PC-3 (cell line): ENCODE data around the gene CUZD1. TPM values are rescaled to one million over a fixed set of nuclear protein-coding genes. Genes with fewer than 3 reads are reported as not detected.

Experiments
- ATAC-seq: fragments of 200-7000 bp; cut with Tn5 transposase; 2 replicates; pipeline ENCODE4 v1.9.1; 2020; ENCODE audit warnings: mild to moderate bottlenecking, moderate library complexity
- BruUV-seq: library from RNA; stranded (reverse); fragments of 400-500 nt; replicated peaks from 2 replicates; lab custom pipeline; 2021; lab: Mats Ljungman, UMichigan
- CTCF ChIA-PET: fragments of 300-600 bp; sonication (Branson Sonifier 250); formaldehyde crosslinking; loops from one replicate; lab custom pipeline; 2022; ENCODE audit warnings: antibody characterized with exemption; lab: Charles Lee
- POLR2A ChIA-PET: fragments of 300-600 bp; sonication (Branson Sonifier 250); formaldehyde crosslinking; loops from one replicate; lab custom pipeline; 2022; ENCODE audit warnings: antibody characterized with exemption; ENCODE audit not compliant: unreplicated experiment; lab: Charles Lee
- DNase-seq: peaks from one replicate; pipeline ENCODE4 v3.0.0-alpha.2; 2015
- H2AFZ ChIP-seq: fragments of 300-600 bp; sonication (generic); 2 replicates; pipeline ENCODE4 v1.6.0; 2016; ENCODE audit warnings: antibody characterized with exemption, low read length
- H3F3A ChIP-seq: fragments of 300-600 bp; sonication (generic); one replicate; pipeline ENCODE4 v1.6.0; 2017; ENCODE audit warnings: antibody characterized with exemption, low read length, control low read depth, mild to moderate bottlenecking; ENCODE audit not compliant: unreplicated experiment
- H3K27ac ChIP-seq: fragments of 300-600 bp; sonication (generic); 2 replicates; pipeline ENCODE4 v1.5.1; 2016; ENCODE audit warnings: mild to moderate bottlenecking, low read length
- H3K27me3 ChIP-seq: fragments of 300-600 bp; sonication (generic); 2 replicates; pipeline ENCODE4 v1.6.1; 2016; ENCODE audit warnings: low read length, mixed read lengths
- H3K36me3 ChIP-seq: fragments of 300-600 bp; sonication (generic); 2 replicates; pipeline ENCODE4 v1.6.1; 2016; ENCODE audit warnings: low read depth, mixed run types, low read length, mixed read lengths
- H3K4me1 ChIP-seq: fragments of 300-600 bp; sonication (generic); 2 replicates; pipeline ENCODE4 v1.5.1; 2016; ENCODE audit warnings: low read length; ENCODE audit not compliant: insufficient read depth
- H3K4me2 ChIP-seq: fragments of 300-600 bp; sonication (generic); 2 replicates; pipeline ENCODE4 v1.6.0; 2016; ENCODE audit warnings: low read length
- H3K4me3 ChIP-seq: fragments of 300-600 bp; sonication (generic); 2 replicates; pipeline ENCODE4 v1.5.1; 2016; ENCODE audit warnings: mild to moderate bottlenecking, low read length, mixed read lengths
- H3K79me2 ChIP-seq: fragments of 300-600 bp; sonication (generic); 2 replicates; pipeline ENCODE4 v1.6.1; 2017; ENCODE audit warnings: low read length, mixed read lengths
- H3K9ac ChIP-seq: fragments of 300-600 bp; sonication (generic); 2 replicates; pipeline ENCODE4 v1.6.0; 2016; ENCODE audit warnings: mild to moderate bottlenecking, low read length
- H3K9me2 ChIP-seq: fragments of 300-600 bp; sonication (generic); replicated peaks from 2 replicates; pipeline ENCODE4 v1.6.1; 2016; ENCODE audit warnings: mixed run types, low read length, mixed read lengths
- H3K9me3 ChIP-seq: fragments of 300-600 bp; sonication (generic); 2 replicates; pipeline ENCODE4 v1.6.1; 2016; ENCODE audit warnings: low read length, mixed read lengths
- H4K20me1 ChIP-seq: fragments of 300-600 bp; sonication (generic); 2 replicates; pipeline ENCODE4 v1.6.1; 2016; ENCODE audit warnings: low read length, mixed read lengths
- CTCF ChIP-seq: fragments of 300-600 bp; sonication (generic); conservative IDR thresholded peaks from 2 replicates; pipeline ENCODE4 v1.5.1; 2017; ENCODE audit warnings: antibody characterized with exemption, low read depth, mild to moderate bottlenecking, low read length
- EZH2 ChIP-seq: fragments of 300-600 bp; sonication (generic); IDR thresholded peaks from one replicate; pipeline ENCODE4 v1.6.1; 2017; ENCODE audit warnings: antibody characterized with exemption, mild to moderate bottlenecking, low read length; ENCODE audit not compliant: unreplicated experiment
- EZH2phosphoT487 ChIP-seq: fragments of 300-600 bp; sonication (generic); IDR thresholded peaks from 2 replicates; pipeline ENCODE4 v1.6.1; 2018; ENCODE audit warnings: mild to moderate bottlenecking, antibody characterized with exemption, low read length, borderline replicate concordance
- intact Hi-C: fragments of 100-400 bp; cut with micrococcal nuclease; formaldehyde crosslinking; loops from 2 replicates; pipeline ENCODE4 v1.9.0; 2023
- total RNA-seq: library from RNA; depleted of rRNA; stranded (reverse); fragments of >200 nt; gene quantifications from 2 replicates; pipeline ENCODE4 v1.2.3, GENCODE V29; 2014

CUZD1 gene
- total RNA-seq, 1 experiment from 2014 or later: 0.36 TPM

- H3K36me3 ChIP-seq: 0 out of 2 replicates have a peak, but pooled peaks cover 2% of the 10 kb centered on the region
- no peak overlapping the region for H2AFZ ChIP-seq
- DNase-seq: no peak
- H3K27me3 ChIP-seq: no peaks in the 10 kb centered on the region
- no peak overlapping the region for H3K4me3 ChIP-seq
- CTCF ChIA-PET: no interaction called here
- peaks cover 36% of the 10 kb centered on the region for H3K79me2 ChIP-seq
- no peak overlapping the region for H3K4me2 ChIP-seq
- H3K9me2 ChIP-seq: no peaks in the 10 kb centered on the region
- H3K4me1 ChIP-seq: peaks cover 37% of the 10 kb centered on the region
- no peak overlapping the region for H3K9ac ChIP-seq
- no peak overlapping the region for H3K27ac ChIP-seq
- POLR2A ChIA-PET: no interaction called here
- peaks cover 3% of the 10 kb centered on the region for H3F3A ChIP-seq
- no peaks in the 10 kb centered on the region for H4K20me1 ChIP-seq
- H3K9me3 ChIP-seq: no peaks in the 10 kb centered on the region
- no peak for TF ChIP-seq CTCF
- TF ChIP-seq EZH2phosphoT487: no peak
- no peak for TF ChIP-seq EZH2
- no TSS peak for BruUV-seq
- intact Hi-C loops: no loop called here
- ATAC-seq: no peak
Observed at GRCh38 chr10:122847782-122848604, 2.3 kb upstream of the CUZD1 start.

GRCh38 chr10:122844146-122844545, 1.5 kb downstream of the CUZD1 start:
- CTCF ChIA-PET: no interaction called here
- intact Hi-C loops: no loop called here
- no peak overlapping the region for H2AFZ ChIP-seq
- H3K27me3 ChIP-seq: no peaks in the 10 kb centered on the region
- POLR2A ChIA-PET: no interaction called here
- no peaks in the 10 kb centered on the region for H3K9me2 ChIP-seq
- H3K27ac ChIP-seq: no peak overlapping the region
- H3K4me1 ChIP-seq: no peaks in the 10 kb centered on the region
- TF ChIP-seq EZH2phosphoT487: no peak
- no peak for TF ChIP-seq CTCF
- no peak for TF ChIP-seq EZH2
- no TSS peak for BruUV-seq
- H4K20me1 ChIP-seq: no peaks in the 10 kb centered on the region
- no peak overlapping the region for H3K4me2 ChIP-seq
- H3K79me2 ChIP-seq: peaks cover 8% of the 10 kb centered on the region; the same call in 1 of the 2 replicates
- no peak overlapping the region for H3K9ac ChIP-seq
- DNase-seq (no peak), ATAC-seq (no peak)
- H3K4me3 ChIP-seq: no peak overlapping the region
- H3K9me3 ChIP-seq: no peaks in the 10 kb centered on the region
- no peaks in the 10 kb centered on the region for H3F3A ChIP-seq
- H3K36me3 ChIP-seq: no peaks in the 10 kb centered on the region

GRCh38 chr10:122841569-122841968, 4.1 kb downstream of the CUZD1 start:
- CTCF ChIA-PET: no interaction called here
- Histone ChIP-seq H3K9me3 (no peaks in the 10 kb centered on the region), H3K36me3 (no peaks in the 10 kb centered on the region), H3K4me2 (no peak overlapping the region), H4K20me1 (no peaks in the 10 kb centered on the region), H3F3A (no peaks in the 10 kb centered on the region), H3K9me2 (no peaks in the 10 kb centered on the region), H3K27me3 (no peaks in the 10 kb centered on the region), H3K4me3 (no peak overlapping the region), H3K27ac (no peak overlapping the region), H3K9ac (no peak overlapping the region), H3K4me1 (no peaks in the 10 kb centered on the region), H2AFZ (no peak overlapping the region), H3K79me2 (no peaks in the 10 kb centered on the region)
- DNase-seq: no peak
- TF ChIP-seq EZH2phosphoT487 (no peak), CTCF (no peak), EZH2 (no peak)
- no TSS peak for BruUV-seq
- POLR2A ChIA-PET: no interaction called here
- no peak for ATAC-seq
- intact Hi-C loops: no loop called here
